Hematopoietic multipotent progenitor cell treated with erythropoietin and hydrocortisone succinate and interleukin-3 and kit ligand, for 17 days (in vitro differentiated cells): ENCODE measurements around the gene PPP1R1C.
"Not testable (repeated sequence)": the region's sequence is repeated elsewhere in the genome, so short reads cannot be mapped to it uniquely, and the experiment has no call there.

ENCODE experiments used
- DNase-seq: peaks from one replicate; pipeline ENCODE4 v3.0.0-alpha.2; 2015; ENCODE audit warnings: low spot score

PPP1R1C gene, protein sequence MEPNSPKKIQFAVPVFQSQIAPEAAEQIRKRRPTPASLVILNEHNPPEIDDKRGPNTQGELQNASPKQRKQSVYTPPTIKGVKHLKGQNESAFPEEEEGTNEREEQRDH

DNA sequence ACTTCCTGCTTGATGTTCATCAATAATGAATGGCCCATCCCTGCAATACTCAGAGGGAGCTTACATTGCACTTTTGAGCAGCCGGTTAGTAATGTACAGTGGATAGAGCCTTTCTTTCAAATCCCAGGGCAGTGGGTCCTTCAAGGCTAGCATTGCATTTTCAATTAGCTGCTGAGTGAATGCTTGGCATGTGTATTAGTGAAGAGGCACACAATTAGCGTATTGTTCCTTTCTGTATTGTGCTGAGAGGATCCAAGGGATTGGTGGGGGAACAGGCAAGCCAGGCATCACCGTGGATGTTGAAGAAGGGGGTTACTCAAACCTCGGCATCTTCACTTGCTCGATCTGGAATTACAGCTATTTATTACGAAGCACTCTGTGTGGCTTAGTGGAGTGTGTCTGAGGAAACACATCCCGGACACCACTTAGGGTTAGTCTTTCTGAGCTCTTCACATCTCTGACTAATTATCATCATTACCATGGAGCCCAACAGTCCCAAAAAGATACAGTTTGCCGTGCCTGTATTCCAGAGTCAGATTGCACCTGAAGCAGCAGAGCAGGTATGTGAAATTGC, at the start of gene PPP1R1C:
PPP1R1C (plus strand) TSS at position 222 of the 574 bp plus-strand sequence; CDS start at position 480, 258 bp downstream.
- no peak for DNase-seq

DNA sequence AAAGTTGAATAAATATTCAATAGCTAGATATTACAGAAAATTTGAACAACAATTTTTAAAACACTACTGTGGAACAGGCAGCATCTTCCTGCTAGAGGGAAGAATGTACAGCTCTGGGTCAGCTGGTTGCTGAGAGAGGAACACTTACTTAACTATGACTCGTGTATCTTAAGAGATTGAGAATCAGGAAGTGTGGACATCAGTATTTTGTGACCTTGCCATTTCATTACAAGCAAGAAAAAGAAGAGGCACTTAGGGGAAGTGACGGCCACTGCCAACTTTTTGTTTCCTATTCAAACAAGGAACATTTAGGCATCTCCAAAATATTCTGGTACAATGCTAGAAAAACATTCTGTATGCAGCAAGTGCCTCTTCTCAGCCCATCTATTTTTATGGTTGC, 48.2 kb upstream of the PPP1R1C start:
- DNase-seq: no peak

DNA sequence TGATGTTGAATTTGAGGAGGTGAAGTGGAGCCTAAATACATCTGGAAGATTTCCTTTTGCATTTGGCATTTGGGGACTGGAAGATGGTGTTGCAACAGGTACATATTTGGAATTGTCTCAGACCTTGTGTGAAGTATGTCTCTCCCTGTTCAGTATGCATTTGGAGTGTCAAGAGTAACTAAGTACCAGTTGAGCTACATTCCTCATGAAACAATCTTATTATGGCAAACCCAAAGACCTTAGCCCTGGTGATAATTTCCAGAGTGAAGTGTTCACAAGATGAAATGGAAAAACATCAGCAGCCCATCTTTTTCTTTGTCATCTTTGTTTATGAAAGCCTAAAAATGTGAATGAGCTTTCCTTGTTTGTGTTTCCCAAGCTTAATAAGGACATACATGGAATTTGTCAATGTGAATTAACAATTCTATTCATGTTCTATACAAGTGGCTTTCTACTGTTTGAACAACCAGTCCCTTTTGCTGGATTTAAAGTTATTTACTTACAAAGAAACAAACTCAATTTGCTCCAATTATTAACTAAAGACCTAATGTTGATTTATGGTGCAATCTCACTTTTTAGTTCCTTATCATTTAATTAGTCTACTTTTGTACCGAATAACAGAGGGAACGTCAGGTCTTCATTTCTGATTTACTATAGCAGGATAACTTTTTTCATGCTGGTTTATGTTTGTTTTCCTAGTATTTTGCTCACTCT, 42.1 kb upstream of the PPP1R1C start:
- DNase-seq: no peak

DNA sequence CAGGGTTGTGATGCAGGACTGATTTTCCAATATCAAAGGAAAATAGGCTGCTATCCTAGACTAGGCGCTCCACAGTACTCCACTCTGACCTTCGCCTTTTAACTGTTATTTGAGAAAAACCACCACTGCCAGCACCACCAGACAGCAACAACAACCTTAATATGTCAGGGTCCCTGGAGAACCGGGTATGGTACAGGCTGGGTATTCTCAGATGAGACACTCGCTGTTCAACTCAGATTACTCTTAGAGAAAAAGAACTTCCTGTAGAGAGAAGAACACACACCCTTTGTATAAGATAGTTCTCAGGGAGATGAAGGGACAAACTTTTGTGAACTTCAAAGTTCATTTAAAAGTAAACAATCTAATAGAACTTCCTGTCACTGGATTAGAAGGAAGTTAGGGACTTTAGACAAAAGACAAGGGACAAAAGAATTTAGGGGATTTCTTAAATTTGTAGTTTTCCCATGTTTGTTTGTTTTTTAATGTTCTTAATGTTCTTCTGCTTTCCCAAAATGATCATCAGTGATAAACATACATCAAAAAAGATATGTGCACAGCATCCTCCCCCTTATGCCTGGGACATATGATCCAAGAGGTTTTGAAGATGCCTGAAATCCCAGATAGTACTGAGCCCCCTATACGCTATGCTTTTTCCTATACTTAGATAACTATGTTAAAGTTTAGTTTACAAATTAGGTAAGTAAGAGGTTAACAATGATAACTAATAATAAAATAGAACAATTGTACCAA, 41.3 kb upstream of the PPP1R1C start:
- DNase-seq: no peak

DNA sequence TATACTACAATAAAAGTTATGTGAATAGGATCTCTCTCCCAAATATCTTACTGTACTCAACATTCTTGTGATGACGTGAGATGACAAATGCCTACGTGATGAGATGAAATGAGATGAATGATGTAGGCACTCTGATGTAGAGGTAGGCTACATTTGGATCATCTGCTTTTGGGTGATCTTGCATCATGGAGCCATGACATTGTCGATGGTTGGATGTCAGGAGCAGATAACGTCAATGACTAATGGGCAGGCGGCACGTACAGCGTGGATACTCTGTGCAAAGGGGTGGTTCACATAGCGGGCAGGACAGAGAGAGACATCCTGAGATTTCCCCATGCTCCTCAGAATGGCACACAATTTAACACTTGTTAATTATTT, 40.8 kb upstream of the PPP1R1C start:
- no peak for DNase-seq

DNA sequence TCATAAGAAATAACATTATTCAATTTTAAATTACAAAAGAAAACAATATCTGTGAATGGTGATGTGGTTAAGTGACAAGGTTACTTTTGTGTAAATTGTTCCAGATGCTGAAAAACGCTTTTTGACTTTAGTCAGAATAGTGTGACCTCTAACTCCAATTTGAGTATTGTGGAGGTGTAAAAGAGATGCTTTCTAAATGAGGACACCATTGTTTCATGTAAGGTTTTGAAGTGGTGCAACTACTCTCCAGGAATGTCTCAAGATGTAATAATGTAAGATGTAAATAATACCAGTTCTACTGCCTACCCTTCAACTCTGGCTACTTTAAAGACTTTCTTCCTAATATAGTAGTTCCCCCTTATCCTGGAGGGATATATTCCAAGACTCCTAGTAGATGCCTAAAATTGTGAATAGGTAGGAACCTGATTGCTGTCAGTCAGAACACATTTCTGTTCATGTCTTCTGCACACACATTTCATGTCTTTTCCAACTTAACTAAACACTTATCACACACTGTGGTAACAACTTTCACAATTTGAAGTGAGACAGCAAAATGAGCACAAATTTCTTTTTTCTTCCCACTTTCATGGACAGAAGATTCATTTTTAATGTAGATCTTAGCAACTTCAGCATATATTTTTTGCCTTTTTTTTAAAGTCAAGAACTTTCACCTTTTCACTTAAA, 39.1 kb upstream of the PPP1R1C start:
- no peak for DNase-seq

DNA sequence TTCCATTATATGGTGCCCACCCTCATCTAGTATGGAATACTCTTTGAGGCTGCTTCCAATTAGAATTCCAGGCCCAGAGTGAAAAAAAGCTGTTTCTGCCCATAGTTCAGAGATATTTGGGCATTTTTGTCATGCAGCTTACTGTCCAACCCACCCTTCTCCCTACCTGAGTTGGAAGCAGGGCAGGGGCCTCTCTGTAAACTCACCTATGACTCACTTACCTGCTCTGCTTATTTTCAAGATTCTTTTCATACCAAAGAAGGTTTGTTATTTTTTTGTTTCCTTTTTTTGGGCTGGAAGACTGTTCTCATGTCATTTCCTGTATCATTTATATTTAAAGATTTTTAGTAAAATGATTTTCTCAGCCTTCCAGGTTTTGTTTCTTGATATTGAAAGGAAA, 38.4 kb upstream of the PPP1R1C start:
- no peak for DNase-seq

DNA sequence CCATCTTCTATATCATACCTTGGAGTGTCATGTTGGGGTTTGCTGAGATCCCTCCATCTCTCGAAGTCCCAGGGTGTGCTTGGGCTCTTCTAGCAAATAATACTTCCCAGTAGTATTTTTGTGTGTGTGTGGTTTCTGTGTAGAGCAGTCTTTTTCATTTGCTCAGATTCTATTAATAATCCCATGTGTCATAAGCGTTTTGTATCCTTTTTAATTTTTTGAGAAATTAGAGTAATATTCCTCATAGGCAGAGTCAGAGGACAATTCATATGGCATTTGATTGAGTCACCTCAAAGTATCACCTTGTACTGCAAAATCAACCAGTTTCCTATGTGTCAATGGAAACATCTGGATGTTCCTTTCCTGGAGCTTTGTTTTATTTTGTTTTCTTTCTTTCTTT, 37.4 kb upstream of the PPP1R1C start:
- no peak for DNase-seq

DNA sequence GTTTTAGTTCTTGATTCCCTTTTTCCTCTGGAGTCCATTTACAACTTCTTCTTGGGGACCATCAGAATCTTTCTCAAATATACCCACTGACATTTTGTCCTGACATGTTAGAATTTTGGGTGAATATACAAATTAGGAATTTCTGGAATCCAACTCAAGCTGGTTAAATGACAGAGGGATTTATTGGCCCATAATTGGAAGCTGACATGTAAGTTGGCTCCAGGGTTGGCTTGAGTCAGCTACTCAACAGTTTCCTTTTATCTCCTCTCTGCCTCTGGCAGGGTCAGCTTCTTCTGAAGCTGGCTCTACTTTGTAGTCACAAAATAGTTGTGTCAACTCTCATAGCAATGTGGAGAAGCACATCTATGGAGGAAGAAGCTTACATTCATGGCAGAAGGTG, 36.6 kb upstream of the PPP1R1C start:
- no peak for DNase-seq

DNA sequence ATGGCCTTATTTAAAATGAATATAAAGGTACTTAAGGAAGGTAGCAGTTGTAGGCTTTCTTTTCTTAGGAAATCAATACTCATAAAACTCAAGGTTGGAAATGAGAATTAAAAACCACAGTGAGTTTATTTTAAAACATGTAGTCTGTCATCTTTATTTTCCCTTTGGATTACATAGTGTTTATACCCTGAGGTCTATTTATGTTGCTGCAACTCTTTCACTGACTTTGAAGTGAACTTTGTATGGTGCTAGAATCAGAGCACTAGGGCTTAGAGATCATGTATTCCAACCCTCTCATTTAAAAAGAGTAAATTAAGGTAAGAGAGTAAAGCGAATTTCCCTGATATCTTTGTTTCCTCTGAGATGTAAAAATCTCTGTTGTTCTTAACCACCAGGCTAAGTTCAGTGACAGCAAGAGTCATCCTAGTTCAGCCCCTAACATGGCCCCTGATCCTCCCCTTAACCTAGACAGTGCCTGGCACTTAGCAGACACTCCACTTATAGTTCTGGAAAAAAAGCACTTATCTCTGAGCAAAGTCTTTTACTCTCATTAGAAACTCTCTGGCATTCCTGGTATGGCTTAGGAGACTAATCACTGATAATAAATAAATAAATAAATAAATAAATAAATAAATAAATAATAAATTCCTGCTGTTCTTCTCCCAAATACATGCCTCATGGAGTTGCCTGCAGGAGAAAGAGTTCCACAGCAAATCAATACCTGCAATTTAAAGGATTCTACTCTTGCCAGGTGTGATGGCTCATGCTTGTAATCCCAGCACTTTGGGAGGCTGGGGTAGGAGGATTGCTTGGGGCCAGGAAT, 33.0 kb upstream of the PPP1R1C start:
- no peak for DNase-seq

DNA sequence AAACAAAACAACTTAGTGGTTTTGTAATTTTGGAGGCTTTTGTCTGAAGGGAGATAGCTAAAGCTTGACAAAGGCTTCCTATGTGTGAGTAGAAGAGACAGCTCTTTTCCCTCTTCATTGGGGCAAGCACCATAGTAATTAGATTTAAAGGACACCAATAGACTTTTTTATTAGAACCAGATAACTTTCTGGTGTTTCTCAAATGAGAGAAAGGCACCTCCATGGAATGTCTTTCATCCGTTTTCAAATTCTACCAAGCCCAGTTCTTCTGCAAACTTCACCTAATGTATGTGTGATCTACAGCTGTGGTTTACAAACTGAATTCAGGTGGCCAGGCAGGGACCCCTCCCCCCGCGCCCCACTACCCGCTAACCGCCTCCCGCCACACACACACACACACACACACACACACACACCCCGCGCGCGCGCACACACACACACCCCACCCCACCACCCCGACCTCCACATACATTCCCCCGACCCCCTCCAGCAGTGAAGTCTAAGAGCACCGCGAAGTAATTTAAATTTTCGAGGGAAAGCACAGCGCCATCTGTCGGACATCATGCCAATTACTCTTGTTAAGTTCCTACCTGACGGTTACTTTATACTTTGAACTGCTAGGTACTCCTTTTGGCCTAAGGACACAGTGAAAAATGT, 31.6 kb upstream of the PPP1R1C start:
- DNase-seq: peak; percentile 56

DNA sequence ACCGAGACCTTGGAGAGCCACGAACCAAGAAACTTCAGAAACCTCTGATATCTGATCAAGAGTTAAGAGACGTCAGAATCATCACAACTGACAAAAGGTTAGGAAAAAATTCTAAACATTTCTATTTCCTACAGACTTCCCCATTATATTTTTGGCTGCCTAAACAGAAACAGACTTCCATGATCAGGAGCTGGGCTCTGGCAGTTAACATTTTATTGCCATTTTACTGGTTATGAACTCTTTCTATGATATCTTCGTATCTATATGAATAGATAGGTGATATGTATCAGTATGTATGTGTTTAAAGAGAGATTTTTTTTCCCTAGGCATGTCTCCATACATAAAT, 31.1 kb upstream of the PPP1R1C start:
- no peak for DNase-seq

DNA sequence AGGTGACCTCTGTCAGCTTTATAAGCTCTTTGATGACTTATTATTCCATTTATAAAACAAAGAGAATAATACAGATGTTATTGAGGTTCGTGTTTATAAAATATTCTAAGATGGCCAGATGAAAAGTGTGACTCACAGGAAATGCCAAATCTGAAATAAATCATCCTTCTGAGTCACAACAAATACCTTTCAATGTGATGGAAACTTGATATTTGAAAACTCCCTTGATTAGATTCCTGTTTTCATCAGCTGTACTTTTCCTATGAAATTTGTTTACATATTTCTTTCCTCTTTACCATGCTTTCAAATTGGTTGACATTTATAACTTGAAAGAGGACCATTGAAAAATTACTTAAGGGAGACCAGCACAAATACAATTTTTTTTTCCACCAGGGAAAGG, 30.6 kb upstream of the PPP1R1C start:
- DNase-seq: no peak

DNA sequence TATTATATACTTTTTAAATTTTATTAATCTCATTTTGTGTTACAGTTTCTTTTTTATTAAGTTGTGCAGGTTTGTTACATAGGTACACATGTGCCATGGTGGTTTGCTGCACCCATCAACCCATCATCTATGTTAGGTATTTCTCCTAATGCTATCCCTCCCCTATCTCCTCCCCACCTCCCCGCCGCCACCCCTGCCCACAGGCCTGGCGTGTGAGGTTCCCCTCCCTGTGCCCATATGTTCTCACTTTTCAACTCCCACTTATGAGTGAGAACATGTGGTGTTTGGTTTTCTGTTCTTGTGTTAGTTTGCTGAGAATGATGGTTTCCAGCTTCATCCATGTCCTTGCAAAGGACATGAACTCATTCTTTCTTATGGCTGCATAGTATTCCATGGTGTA, 29.8 kb upstream of the PPP1R1C start:
- not testable (repeated sequence) for DNase-seq

DNA sequence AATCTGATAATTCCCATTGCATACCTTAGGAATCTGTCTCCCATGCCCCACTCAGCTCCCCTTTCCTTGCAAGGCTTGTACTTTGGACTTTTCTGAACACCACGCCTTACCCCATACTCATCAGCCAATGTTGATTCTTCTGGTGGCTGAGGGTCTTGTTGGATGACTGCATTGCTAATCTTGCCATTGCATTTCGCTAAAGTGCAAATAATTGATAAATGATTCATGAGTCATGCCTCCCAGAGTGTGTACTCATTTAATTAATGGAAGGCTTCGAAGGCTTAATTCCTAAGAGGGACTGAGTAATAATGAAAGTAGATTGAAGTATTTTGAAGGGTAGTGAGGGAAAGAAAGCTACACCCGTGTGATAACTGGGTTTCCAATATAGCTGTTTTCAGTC, 28.0 kb upstream of the PPP1R1C start:
- no peak for DNase-seq

DNA sequence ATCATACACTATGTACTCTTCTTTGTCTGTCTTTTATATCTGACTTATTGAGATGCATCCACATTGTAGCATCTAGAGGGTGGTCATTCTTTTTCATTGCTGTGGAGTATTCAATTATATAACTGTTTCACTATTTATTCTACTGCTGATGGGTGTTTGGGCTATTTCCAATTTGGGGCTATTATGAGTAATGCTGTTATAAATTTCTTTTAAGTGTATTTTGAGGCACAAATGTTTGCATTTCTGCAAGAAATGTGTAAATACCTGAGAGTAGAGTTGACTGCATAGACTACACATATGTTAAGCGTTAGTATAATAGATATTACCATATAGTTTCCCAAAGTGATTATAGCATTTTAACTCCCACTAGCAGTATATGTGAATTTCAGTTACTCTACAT, 26.9 kb upstream of the PPP1R1C start:
- no peak for DNase-seq

DNA sequence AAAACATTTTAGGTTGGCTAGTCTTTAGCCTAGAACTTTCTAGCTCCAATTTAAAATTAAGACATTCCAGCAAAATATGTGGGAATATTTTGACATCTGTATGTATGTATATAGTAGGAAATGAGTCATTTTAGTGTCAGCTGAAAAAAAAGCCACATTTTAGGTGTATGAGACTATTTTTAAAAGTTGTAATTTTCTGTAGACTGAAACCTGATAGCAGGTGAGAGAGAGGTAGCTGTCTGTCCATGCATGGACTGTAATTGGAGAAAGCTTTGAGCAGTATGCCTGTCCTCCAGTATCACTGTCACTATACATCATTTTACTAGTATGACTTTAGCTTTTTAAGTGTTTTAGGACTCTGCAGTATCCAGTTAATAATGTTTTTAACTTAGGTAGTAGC, 26.1 kb upstream of the PPP1R1C start:
- DNase-seq: no peak

DNA sequence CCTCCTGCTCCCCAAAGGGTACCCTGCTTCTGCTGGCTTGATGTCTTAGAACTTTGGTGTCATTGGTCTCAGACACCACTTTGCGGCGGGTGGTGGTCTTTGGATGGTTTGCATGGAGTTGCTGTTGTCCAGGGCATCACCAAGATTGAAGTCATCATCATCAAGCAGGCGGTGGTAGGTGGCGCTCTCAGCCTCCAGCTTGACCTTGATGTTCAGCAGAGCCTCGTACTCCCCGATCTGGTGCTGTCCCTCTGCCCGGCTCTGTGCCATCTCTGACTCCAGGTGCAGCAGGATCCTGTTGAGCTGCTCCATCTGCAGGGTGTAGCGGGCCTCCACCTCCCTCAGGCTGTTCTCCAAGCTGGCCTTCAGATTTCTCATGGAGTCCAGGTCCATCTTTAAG, 24.5 kb upstream of the PPP1R1C start:
- not testable (repeated sequence) for DNase-seq

DNA sequence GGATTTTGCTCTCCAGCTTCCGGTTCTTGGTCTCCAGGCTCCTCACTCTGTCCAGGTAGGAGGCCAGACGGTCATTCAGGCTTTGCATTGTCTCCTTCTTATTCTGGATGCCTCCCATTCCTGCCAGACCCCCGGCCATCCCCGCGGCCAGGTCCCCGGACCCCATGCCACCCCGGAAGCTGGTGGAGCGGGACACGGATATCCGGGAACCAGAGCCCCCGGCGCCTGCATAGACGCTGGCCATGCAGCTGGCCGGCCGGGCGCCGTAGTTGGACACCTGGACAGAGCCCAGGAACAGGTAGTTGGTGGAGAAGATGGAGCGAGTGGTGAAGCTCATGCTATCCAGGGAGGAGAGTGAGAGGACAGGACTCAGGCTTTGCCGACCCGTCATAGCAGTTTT, 23.5 kb upstream of the PPP1R1C start:
- DNase-seq: no peak

DNA sequence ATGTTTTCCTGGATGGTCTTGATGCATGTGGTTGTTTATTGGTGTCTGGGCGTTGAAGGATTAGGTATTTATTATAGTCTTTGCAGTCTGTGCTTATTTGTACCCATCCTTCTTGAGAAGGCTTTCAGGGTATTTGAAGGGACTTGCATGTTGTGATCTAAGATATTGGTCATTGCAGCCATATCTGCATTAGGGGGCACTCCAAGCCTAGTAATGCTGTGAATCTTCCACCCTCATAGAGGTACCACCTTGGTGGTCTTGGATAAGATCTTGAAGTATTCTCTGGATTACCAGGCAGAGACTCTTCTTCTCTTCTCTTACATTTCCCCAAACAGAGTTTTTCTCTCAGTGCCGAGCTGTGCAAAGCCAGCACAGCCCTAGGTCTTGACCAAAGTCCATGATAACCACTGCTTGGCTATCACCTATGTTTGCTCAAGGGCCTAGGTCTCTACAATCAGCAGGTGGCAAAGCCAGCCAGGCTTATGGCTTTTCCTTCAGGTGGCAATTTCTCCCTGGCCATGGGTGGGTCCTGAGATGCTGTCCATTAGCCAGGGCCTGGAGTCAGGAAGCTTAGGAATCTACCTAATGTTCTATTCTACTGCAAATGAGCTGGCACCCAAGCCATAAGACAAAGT, 15.4 kb upstream of the PPP1R1C start:
- no peak for DNase-seq

DNA sequence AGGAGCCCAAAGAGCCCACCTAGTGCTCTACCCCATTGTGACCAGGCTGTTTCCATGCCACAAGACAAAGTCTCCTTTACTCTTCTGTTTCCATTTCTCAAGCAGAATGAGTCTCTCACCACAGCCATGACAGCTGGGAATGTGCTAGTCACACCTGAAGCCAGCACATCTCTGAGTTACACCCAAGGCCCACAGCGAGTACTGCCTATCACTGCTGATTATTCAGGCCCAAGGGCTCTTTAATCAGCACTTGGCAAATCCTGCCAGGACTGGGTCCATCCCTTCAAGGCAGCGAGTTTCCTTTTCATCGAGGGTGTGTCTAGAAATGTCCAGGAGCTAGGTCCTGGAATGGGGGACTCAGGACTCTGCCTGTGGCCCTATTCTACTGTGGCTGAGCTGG, 14.6 kb upstream of the PPP1R1C start:
- no peak for DNase-seq
